GM21717 (cell line): ENCODE results near the gene DGAT2L6.
A peak's percentile ranks its signal among the peaks of the same experiment; 100 is the strongest.

Experiments used
- ATAC-seq: cut with Tn5 transposase; IDR thresholded peaks from one replicate; pipeline ENCODE4 v1.9.1; 2021; ENCODE audit warnings: mild to moderate bottlenecking, moderate library complexity; ENCODE audit not compliant: unreplicated experiment

The DGAT2L6 gene

GRCh38 chrX:70176938-70177533 lies at the start of gene DGAT2L6:
Gene DGAT2L6, plus strand, starts transcription at chrX:70177483. Its CDS starts 100 bp downstream, at chrX:70177583.
- ATAC-seq: peak; percentile 71

GRCh38 chrX:70128071-70128470 lies 49.2 kb upstream of the DGAT2L6 start:
- no peak for ATAC-seq

GRCh38 chrX:70129816-70130215 lies 47.5 kb upstream of the DGAT2L6 start:
- ATAC-seq: no peak

GRCh38 chrX:70132224-70132623 lies 45.1 kb upstream of the DGAT2L6 start:
- no peak for ATAC-seq

- no peak for ATAC-seq
These were observed 44.4 kb upstream of the DGAT2L6 start for GRCh38 chrX:70132877-70133302.

- peak; percentile 91 for ATAC-seq
These were observed 43.8 kb upstream of the DGAT2L6 start, which contains the start of gene IGBP1 for GRCh38 chrX:70133303-70134115. Gene IGBP1, plus strand, starts transcription at chrX:70133447. Its CDS starts 501 bp downstream, at chrX:70133948.

GRCh38 chrX:70134116-70134477 lies 43.2 kb upstream of the DGAT2L6 start:
- peak; percentile 12 for ATAC-seq

GRCh38 chrX:70138622-70139021 lies 38.7 kb upstream of the DGAT2L6 start:
- ATAC-seq: no peak

GRCh38 chrX:70139736-70140135 lies 37.5 kb upstream of the DGAT2L6 start:
- no peak for ATAC-seq

GRCh38 chrX:70141373-70141772 lies 35.9 kb upstream of the DGAT2L6 start:
- ATAC-seq: no peak

GRCh38 chrX:70166601-70167590 lies 10.4 kb upstream of the DGAT2L6 start:
- no peak for ATAC-seq

- ATAC-seq: no peak
These were observed 8.8 kb upstream of the DGAT2L6 start for GRCh38 chrX:70168238-70169188.

GRCh38 chrX:70169281-70169680 lies 8.0 kb upstream of the DGAT2L6 start:
- ATAC-seq: no peak

GRCh38 chrX:70171624-70172023 lies 5.7 kb upstream of the DGAT2L6 start:
- no peak for ATAC-seq

GRCh38 chrX:70172221-70172620 lies 5.1 kb upstream of the DGAT2L6 start:
- no peak for ATAC-seq

GRCh38 chrX:70172964-70173363 lies 4.3 kb upstream of the DGAT2L6 start:
- no peak for ATAC-seq

- no peak for ATAC-seq
These were observed 2.5 kb upstream of the DGAT2L6 start for GRCh38 chrX:70174754-70175153.

- no peak for ATAC-seq
These were observed 1.9 kb upstream of the DGAT2L6 start for GRCh38 chrX:70175338-70175737.

GRCh38 chrX:70183091-70183490 lies 5.8 kb downstream of the DGAT2L6 start:
- no peak for ATAC-seq

GRCh38 chrX:70190225-70190624 lies 12.9 kb downstream of the DGAT2L6 start:
- ATAC-seq: no peak
